Stimulated activated naive CD8-positive, alpha-beta T cell treated with anti-CD3 and anti-CD28 coated beads, Interleukin-15, Interleukin-2, amounts not matched to agents 100 U/mL and 50 U/mL, for 24 hours (primary cell): Measurements from ENCODE around the gene PPM1N.
A peak's percentile ranks its signal among the peaks of the same experiment; 100 is the strongest.

Experiments
- ATAC-seq: fragments of 150-1000 bp; cut with Tn5 transposase; one replicate; pipeline ENCODE4 v1.10.0; 2021
- DNase-seq: peaks from one replicate; pipeline ENCODE4 v3.0.0; 2021

PPM1N gene

GRCh38 chr19:45528744-45529419, 30.6 kb downstream of the PPM1N start:
- DNase-seq = peak; percentile 30
- peak; percentile 45 for ATAC-seq

- DNase-seq (no peak), ATAC-seq (no peak)
Observed at GRCh38 chr19:45529420-45529785, 31.2 kb downstream of the PPM1N start.

- ATAC-seq (no peak), DNase-seq (no peak)
Observed at GRCh38 chr19:45531349-45531748, 33.1 kb downstream of the PPM1N start.

- DNase-seq (no peak), ATAC-seq (no peak)
Observed at GRCh38 chr19:45539459-45539858, 41.2 kb downstream of the PPM1N start.

GRCh38 chr19:45542234-45542668, 44.0 kb downstream of the PPM1N start:
- ATAC-seq (no peak), DNase-seq (no peak)

GRCh38 chr19:45547211-45547770, 49.0 kb downstream of the PPM1N start:
- ATAC-seq (no peak), DNase-seq (no peak)

- ATAC-seq = no peak
- DNase-seq = no peak
Observed at GRCh38 chr19:45547965-45548609, 49.8 kb downstream of the PPM1N start.
